Uterus (tissue), 4 donors: ENCODE measurements around the gene TMPRSS13. TPM values are rescaled to one million over a fixed set of nuclear protein-coding genes. Genes with fewer than 3 reads are reported as not detected.

Source experiments
- DNase-seq, 2 donors: peaks; one replicate each; pipeline ENCODE4 v3.0.0-alpha.2; 2019 to 2020
- H3K27ac ChIP-seq, 2 donors: fragments of 200-600 bp; sonication (generic); 1 replicate in 1 of 2; 2 replicates in 1 of 2; pipeline ENCODE4 v1.5.1; 2016 to 2018
- H3K27me3 ChIP-seq, 2 donors: fragments of 200-600 bp; sonication (generic); one replicate each; pipeline ENCODE4 v1.5.1; 2018 to 2019; ENCODE audit warnings: control low read depth in 1 of 2
- H3K36me3 ChIP-seq, 2 donors: fragments of 200-600 bp; sonication (generic); one replicate each; pipeline ENCODE4 v1.5.1; 2019; ENCODE audit warnings: control low read depth in 1 of 2
- H3K4me1 ChIP-seq, 2 donors: fragments of 200-600 bp; sonication (generic); one replicate each; pipeline ENCODE4 v1.5.1; 2018 to 2019; ENCODE audit warnings: control low read depth in 1 of 2
- H3K4me3 ChIP-seq, 2 donors: fragments of 200-600 bp; sonication (generic); 1 replicate in 1 of 2; 2 replicates in 1 of 2; pipeline ENCODE4 v1.5.1; 2018 to 2019; ENCODE audit warnings: mild to moderate bottlenecking in 1 of 2
- H3K9me3 ChIP-seq, 2 donors: fragments of 200-600 bp; sonication (generic); one replicate each; pipeline ENCODE4 v1.5.1; 2019; ENCODE audit warnings: control low read depth in 1 of 2
- POLR2A ChIP-seq, 2 donors: fragments of 450-650 bp; IDR thresholded peaks; one replicate each; pipeline ENCODE4 v1.6.1; 2016; ENCODE audit warnings: antibody characterized with exemption in 2 of 2, mild to moderate bottlenecking in 1 of 2, moderate library complexity in 1 of 2
- intact Hi-C: fragments of 100-400 bp; cut with DNase I; formaldehyde crosslinking; loops from one replicate; pipeline ENCODE4 v1.15.1; 2023; ENCODE audit warnings: low total_unique reads
- total RNA-seq, 4 donors: library from RNA; depleted of rRNA in 3 of 4; stranded (reverse); fragments of >200 nt in 3 of 4; gene quantifications; one replicate each; pipeline versions ENCODE4 v1.1.0 to v1.2.4, GENCODE V29; 2014 to 2023
- TF ChIP-seq, protein P1 (sequence below), 4 experiments: fragments of 200-600 bp in 2 of 4; fragments of 450-650 bp in 2 of 4; sonication (generic) in 2 of 4; IDR thresholded peaks; one replicate each; pipeline ENCODE4 v1.5.1; 2016 to 2019; ENCODE audit warnings: antibody characterized with exemption in 4 of 4, mild to moderate bottlenecking in 2 of 4, moderate library complexity in 1 of 4
- donor health status: DM: yes; HTN: yes; CAD: no.

TMPRSS13 gene
- total RNA-seq, 4 donors from 2014 or later: 0.15 to 0.90 (median 0.51) TPM; not detected in 1

DNA sequence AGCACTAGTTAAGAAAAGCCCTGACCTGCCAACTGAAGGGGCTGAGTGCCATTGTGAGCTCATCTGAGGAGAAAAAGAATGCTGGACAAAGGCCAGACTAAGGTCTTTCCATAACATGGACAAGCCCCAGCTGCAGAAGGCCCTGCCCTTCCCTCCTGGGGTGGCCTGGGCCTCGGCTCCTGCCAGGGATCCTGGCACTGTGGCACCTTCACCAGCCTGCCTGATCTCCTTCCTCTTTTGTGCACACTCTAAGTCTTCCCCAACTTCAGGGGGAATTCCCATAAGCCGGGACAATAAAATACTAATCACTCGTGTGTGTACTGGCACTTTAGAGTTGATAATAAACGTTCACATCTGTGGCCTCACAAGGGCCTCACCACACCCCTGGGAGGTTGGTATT lies 9.9 kb downstream of the TMPRSS13 start:
- intact Hi-C loops: no loop called here
- H3K4me3 ChIP-seq: no peak overlapping the region
- no peaks in the 10 kb centered on the region for H3K27me3 ChIP-seq
- no peaks in the 10 kb centered on the region for H3K36me3 ChIP-seq
- peak; percentile 12 to 16 for DNase-seq
- H3K9me3 ChIP-seq: no peaks in the 10 kb centered on the region
- H3K27ac ChIP-seq: no peak overlapping the region
- no peaks in the 10 kb centered on the region for H3K4me1 ChIP-seq
- TF ChIP-seq POLR2A (IDR thresholded peaks at IDR 0.05): no peak
- TF ChIP-seq, protein P1, sequence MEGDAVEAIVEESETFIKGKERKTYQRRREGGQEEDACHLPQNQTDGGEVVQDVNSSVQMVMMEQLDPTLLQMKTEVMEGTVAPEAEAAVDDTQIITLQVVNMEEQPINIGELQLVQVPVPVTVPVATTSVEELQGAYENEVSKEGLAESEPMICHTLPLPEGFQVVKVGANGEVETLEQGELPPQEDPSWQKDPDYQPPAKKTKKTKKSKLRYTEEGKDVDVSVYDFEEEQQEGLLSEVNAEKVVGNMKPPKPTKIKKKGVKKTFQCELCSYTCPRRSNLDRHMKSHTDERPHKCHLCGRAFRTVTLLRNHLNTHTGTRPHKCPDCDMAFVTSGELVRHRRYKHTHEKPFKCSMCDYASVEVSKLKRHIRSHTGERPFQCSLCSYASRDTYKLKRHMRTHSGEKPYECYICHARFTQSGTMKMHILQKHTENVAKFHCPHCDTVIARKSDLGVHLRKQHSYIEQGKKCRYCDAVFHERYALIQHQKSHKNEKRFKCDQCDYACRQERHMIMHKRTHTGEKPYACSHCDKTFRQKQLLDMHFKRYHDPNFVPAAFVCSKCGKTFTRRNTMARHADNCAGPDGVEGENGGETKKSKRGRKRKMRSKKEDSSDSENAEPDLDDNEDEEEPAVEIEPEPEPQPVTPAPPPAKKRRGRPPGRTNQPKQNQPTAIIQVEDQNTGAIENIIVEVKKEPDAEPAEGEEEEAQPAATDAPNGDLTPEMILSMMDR (IDR thresholded peaks at IDR 0.05): no peak

DNA sequence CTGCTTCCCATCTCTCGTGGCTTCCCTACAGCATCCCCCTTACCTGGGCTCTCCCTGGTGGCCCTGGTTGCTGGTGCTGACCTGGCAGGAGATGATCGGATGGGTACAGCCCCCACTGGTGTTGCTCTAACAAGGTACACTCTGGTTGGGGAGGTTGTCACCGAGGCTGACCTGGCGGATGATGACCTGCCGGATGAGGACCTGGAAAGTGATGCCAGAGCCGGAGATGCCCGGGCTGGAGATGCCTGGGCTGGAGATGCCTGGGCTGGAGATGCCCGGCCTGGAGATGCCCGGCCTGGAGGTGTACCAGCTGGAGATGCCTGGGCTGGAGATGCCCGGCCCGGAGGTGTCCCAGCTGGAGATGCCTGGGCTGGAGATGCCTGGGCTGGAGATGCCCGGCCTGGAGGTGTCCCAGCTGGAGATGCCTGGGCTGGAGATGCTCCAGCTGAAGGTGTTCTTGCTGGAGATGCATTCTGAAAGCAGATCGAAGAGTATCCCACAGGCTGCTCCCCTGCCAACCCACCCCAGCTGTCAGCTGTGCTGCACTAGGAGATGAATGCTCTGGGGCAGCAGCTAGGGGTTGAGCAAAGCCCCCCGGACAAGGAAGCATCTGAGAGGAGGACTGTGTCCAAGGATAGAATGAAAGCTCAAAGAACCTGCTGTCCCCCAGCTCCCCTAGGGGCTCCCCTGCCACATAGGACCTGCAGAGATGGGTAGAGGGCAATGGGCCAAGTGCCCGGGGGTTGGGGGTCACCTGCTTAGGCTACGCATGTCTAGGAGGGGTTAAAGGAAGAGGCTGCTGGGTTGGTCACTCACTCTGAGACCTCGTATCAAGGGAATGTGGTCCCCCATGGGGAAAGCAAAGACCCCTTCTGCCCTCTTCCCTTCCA lies 10.6 kb downstream of the TMPRSS13 start:
- DNase-seq: peak; percentile 12 to 15
- Histone ChIP-seq H3K4me3 (no peak overlapping the region), H3K4me1 (no peaks in the 10 kb centered on the region), H3K27me3 (no peaks in the 10 kb centered on the region), H3K36me3 (no peaks in the 10 kb centered on the region), H3K27ac (no peak overlapping the region), H3K9me3 (no peaks in the 10 kb centered on the region)
- intact Hi-C loops: no loop called here
- TF ChIP-seq POLR2A (IDR thresholded peaks at IDR 0.05): no peak
- TF ChIP-seq, protein P1 (IDR thresholded peaks at IDR 0.05): no peak

DNA sequence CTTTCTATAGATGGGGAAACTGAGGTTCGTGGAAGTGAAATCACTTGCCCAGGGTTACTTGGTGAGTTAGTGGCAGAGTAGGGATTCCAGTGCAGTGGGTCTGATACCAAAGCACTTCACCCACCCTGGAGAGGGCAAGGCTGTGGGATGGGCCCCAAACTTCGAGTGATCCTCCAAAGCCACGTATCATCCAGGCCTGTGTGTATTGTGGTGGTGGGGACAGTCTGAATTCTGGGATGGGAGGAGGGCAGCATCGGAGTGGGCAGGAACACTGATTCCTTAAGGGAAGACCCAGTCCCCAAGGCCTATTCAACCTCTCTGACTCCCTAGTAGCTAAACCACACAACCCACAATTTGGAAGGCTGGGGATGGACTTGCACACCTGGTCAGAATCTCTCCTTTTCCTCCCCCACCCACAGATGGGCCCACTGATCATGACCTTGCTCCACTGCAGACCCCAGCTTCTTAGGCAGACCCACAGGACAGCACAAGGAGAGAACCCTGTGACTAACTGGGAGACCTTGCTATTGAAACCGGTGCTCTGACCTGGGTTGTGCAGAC lies 11.5 kb downstream of the TMPRSS13 start:
- intact Hi-C loops: no loop called here
- H3K4me3 ChIP-seq: no peak overlapping the region
- H3K9me3 ChIP-seq: no peaks in the 10 kb centered on the region
- H3K27me3 ChIP-seq: no peaks in the 10 kb centered on the region
- TF ChIP-seq, protein P1 (IDR thresholded peaks at IDR 0.05): no peak
- no peak for TF ChIP-seq POLR2A (IDR thresholded peaks at IDR 0.05)
- no peaks in the 10 kb centered on the region for H3K4me1 ChIP-seq
- no peak overlapping the region for H3K27ac ChIP-seq
- no peaks in the 10 kb centered on the region for H3K36me3 ChIP-seq
- peak; percentile 5 to 7 for DNase-seq

DNA sequence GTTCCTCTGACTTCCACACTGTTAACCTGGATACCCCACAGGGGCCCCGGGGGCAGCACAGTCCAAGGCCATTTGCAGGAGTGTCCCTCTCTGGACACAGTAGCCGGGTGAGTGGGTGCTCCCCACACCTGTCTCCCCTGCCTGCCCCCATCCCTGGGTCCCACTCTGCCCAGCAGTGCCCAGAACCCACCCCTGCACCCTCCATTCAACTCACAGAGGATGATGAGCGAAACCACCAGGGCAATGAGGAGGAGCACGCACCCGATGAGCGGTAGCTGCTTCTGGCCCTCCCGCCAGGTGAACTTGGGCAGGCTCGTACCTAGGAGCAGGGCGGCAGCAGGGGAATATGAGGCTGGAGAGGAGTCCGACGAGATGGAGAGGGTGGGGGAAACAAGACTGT lies 12.2 kb downstream of the TMPRSS13 start:
- no peak overlapping the region for H3K27ac ChIP-seq
- no peaks in the 10 kb centered on the region for H3K27me3 ChIP-seq
- H3K4me3 ChIP-seq: no peak overlapping the region
- peak; percentile 6 to 11 for DNase-seq
- no peaks in the 10 kb centered on the region for H3K9me3 ChIP-seq
- intact Hi-C loops: no loop called here
- no peaks in the 10 kb centered on the region for H3K4me1 ChIP-seq
- no peak for TF ChIP-seq POLR2A (IDR thresholded peaks at IDR 0.05)
- TF ChIP-seq, protein P1 (IDR thresholded peaks at IDR 0.05): no peak
- no peaks in the 10 kb centered on the region for H3K36me3 ChIP-seq

DNA sequence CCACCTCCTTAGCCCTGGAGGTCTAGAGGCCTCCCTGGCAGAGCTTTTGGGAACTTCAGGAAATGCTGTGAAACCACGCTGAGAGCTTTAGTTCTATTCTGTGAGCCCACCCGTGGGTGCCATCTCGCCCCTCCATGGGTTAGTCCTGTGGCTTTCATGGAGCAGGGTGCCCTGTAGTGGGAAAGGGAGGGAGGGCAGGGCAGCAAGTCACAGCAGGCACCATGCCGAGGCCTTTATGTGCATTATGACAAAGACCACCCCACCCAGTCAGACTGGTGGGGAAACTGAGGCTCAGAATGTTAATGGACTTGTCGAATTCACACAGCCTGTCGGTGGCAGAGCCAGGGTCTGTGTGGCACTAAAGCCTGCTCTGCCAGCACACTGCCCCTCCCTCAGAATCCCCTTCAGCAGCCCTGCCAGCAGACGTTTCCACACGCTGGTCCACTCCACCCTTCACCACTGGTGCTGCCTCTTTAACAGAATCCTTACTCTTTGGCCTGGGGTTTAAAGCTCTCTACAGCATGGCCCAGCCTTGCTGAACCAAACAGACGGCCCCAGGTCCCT lies 13.4 kb downstream of the TMPRSS13 start:
- Histone ChIP-seq H3K27me3 (no peaks in the 10 kb centered on the region), H3K36me3 (no peaks in the 10 kb centered on the region), H3K9me3 (no peaks in the 10 kb centered on the region), H3K4me1 (no peaks in the 10 kb centered on the region), H3K4me3 (no peak overlapping the region), H3K27ac (no peak overlapping the region)
- DNase-seq: peak in 1 of 2 donors; percentile 5
- intact Hi-C loops: no loop called here
- no peak for TF ChIP-seq POLR2A (IDR thresholded peaks at IDR 0.05)
- TF ChIP-seq, protein P1 (IDR thresholded peaks at IDR 0.05): no peak
